Motor neuron (in vitro differentiated cells): ENCODE data around the gene SH3YL1. TPM values are rescaled to one million over a fixed set of nuclear protein-coding genes. Genes with fewer than 3 reads are reported as not detected.

Experiments used
- ATAC-seq, 8 experiments: fragments of 200-7000 bp; cut with Tn5 transposase; replicated peaks in 6 of 8; 2 replicates each; pipeline ENCODE4 v1.8.0; 2021; ENCODE audit warnings: mild to moderate bottlenecking in 8 of 8, moderate library complexity in 8 of 8
- H3K27ac ChIP-seq, 2 donors: fragments of 250-450 bp; sonication (Bioruptor Pico); 2 replicates each; pipeline ENCODE4 v1.9.0; 2021; ENCODE audit warnings: antibody characterized with exemption in 2 of 2, mild to moderate bottlenecking in 2 of 2, moderate library complexity in 1 of 2
- H3K4me1 ChIP-seq, 2 donors: fragments of 250-450 bp; sonication (Bioruptor Pico); replicated peaks in 1 of 2; 2 replicates each; pipeline ENCODE4 v1.6.1; 2021; ENCODE audit warnings: antibody characterized with exemption in 2 of 2, mild to moderate bottlenecking in 2 of 2, moderate library complexity in 1 of 2
- H3K4me3 ChIP-seq, 5 donors: fragments of 250-450 bp; sonication (Bioruptor Pico); 2 replicates each; pipeline ENCODE4 v1.9.0; 2021; ENCODE audit warnings: antibody characterized with exemption in 5 of 5, mild to moderate bottlenecking in 5 of 5, moderate library complexity in 4 of 5
- WGBS, 10 experiments: fragments of 450-650 bp; shearing (Covaris generic); methylation state at CpG; one replicate each; pipeline ENCODE4 v1.0.0; 2022; 5-methylcytosine and 5-hydroxymethylcytosine counted together
- in situ Hi-C, 9 experiments: fragments of 400-800 bp; cut with MboI; loops; one replicate each; pipeline ENCODE4 v1.15.0; 2021; ENCODE audit warnings: low sequenced_read_pairs in 9 of 9, low pct_unique_long_range_greater_than_20kb in 2 of 9; ENCODE audit not compliant: unreplicated experiment in 9 of 9
- total RNA-seq, 8 experiments: library from RNA; unstranded; fragments of 300-600 nt; gene quantifications; 2 replicates each; pipeline versions ENCODE4 v1.2.3 to v1.2.4, GENCODE V29; 2022

Gene SH3YL1
- total RNA-seq, 8 experiments from 2014 or later, result 19.8 to 93.0 (median 41.0) TPM

GRCh38 chr2:193141-193671 lies 70.6 kb downstream of the SH3YL1 start:
- WGBS, 10 experiments, result 3 to 100% (median 80%) methylated on average over 1 to 13 of the region's 17 CpGs; no CpG with 5 or more reads in 2 of the 10 experiments
- ATAC-seq, result peak in 3 of 8 experiments; percentile 98 to 99 (median 98)
- H3K4me1 ChIP-seq, result no peaks in the 10 kb centered on the region
- H3K27ac ChIP-seq, result no peak overlapping the region
- in situ Hi-C loops, result no loop called here
- H3K4me3 ChIP-seq, result no peak overlapping the region

- no peaks in the 10 kb centered on the region for H3K4me1 ChIP-seq
- no peak overlapping the region for H3K4me3 ChIP-seq
- H3K27ac ChIP-seq, result no peak overlapping the region
- ATAC-seq, result no peak
- in situ Hi-C loops, result no loop called here
- 80 to 100% (median 90%) methylated on average over 2 to 4 of the region's 29 CpGs; no CpG with 5 or more reads in 7 of the 10 experiments for WGBS, 10 experiments
Observed at GRCh38 chr2:191311-192190, 72.3 kb downstream of the SH3YL1 start.

GRCh38 chr2:187825-188224 lies 76.0 kb downstream of the SH3YL1 start:
- ATAC-seq, result no peak
- Histone ChIP-seq H3K4me1 (no peaks in the 10 kb centered on the region), H3K27ac (no peak overlapping the region), H3K4me3 (no peak overlapping the region)
- in situ Hi-C loops, result no loop called here
- WGBS, 10 experiments, result 43 to 100% (median 67%) methylated on average over 1 to 2 of the region's 2 CpGs; no CpG with 5 or more reads in 3 of the 10 experiments

GRCh38 chr2:185221-185620 lies 78.6 kb downstream of the SH3YL1 start:
- Histone ChIP-seq H3K4me3 (no peak overlapping the region), H3K27ac (no peak overlapping the region), H3K4me1 (no peaks in the 10 kb centered on the region)
- in situ Hi-C loops, result no loop called here
- ATAC-seq, result peak in 6 of 8 experiments; percentile 18 to 83 (median 47)
- WGBS, 10 experiments, result 0 to 60% (median 13%) methylated on average over 1 of the region's 1 CpG; no CpG with 5 or more reads in 3 of the 10 experiments

- in situ Hi-C loops, result no loop called here
- Histone ChIP-seq H3K27ac (no peak overlapping the region), H3K4me3 (no peak overlapping the region), H3K4me1 (no peaks in the 10 kb centered on the region)
- no peak for ATAC-seq
Observed at GRCh38 chr2:184695-185094, 79.1 kb downstream of the SH3YL1 start.

- Histone ChIP-seq H3K4me1 (no peaks in the 10 kb centered on the region), H3K4me3 (no peak overlapping the region), H3K27ac (no peak overlapping the region)
- no peak for ATAC-seq
- in situ Hi-C loops, result no loop called here
Observed at GRCh38 chr2:182509-183122, 81.2 kb downstream of the SH3YL1 start.

- Histone ChIP-seq H3K4me3 (no peak overlapping the region), H3K27ac (no peak overlapping the region), H3K4me1 (no peaks in the 10 kb centered on the region)
- in situ Hi-C loops, result no loop called here
- 20 to 80% (median 67%) methylated on average over 1 to 3 of the region's 3 CpGs; no CpG with 5 or more reads in 5 of the 10 experiments for WGBS, 10 experiments
- ATAC-seq, result no peak
Observed at GRCh38 chr2:180311-180710, 83.5 kb downstream of the SH3YL1 start.

GRCh38 chr2:179886-180285 lies 83.9 kb downstream of the SH3YL1 start:
- peak in 2 of 8 experiments; percentile 13 to 25 for ATAC-seq
- no peak overlapping the region for H3K4me3 ChIP-seq
- H3K4me1 ChIP-seq, result no peaks in the 10 kb centered on the region
- in situ Hi-C loops, result no loop called here
- no peak overlapping the region for H3K27ac ChIP-seq

- no peak for ATAC-seq
- H3K4me1 ChIP-seq, result no peaks in the 10 kb centered on the region
- WGBS, 10 experiments, result 0 to 100% (median 80%) methylated on average over 1 to 2 of the region's 2 CpGs; no CpG with 5 or more reads in 1 of the 10 experiments
- in situ Hi-C loops, result no loop called here
- no peak overlapping the region for H3K4me3 ChIP-seq
- no peak overlapping the region for H3K27ac ChIP-seq
Observed at GRCh38 chr2:177733-178132, 86.1 kb downstream of the SH3YL1 start.

- ATAC-seq, result no peak
- no peaks in the 10 kb centered on the region for H3K4me1 ChIP-seq
- WGBS, 10 experiments, result 25 to 100% (median 80%) methylated on average over 1 of the region's 1 CpG; no CpG with 5 or more reads in 3 of the 10 experiments
- no peak overlapping the region for H3K27ac ChIP-seq
- in situ Hi-C loops, result no loop called here
- H3K4me3 ChIP-seq, result no peak overlapping the region
Observed at GRCh38 chr2:176917-177316, 86.9 kb downstream of the SH3YL1 start.

- 0 to 100% (median 22%) methylated on average over 1 to 14 of the region's 16 CpGs; no CpG with 5 or more reads in 2 of the 10 experiments for WGBS, 10 experiments
- ATAC-seq, result peak in 4 of 8 experiments; percentile 36 to 83 (median 76)
- Histone ChIP-seq H3K4me1 (no peaks in the 10 kb centered on the region), H3K27ac (no peak overlapping the region), H3K4me3 (no peak overlapping the region)
- in situ Hi-C loops, result no loop called here
Observed at GRCh38 chr2:175880-176820, 87.7 kb downstream of the SH3YL1 start.

- in situ Hi-C loops, result no loop called here
- no peaks in the 10 kb centered on the region for H3K4me1 ChIP-seq
- ATAC-seq, result peak in 3 of 8 experiments; percentile 4 to 9 (median 6)
- 3 to 96% (median 52%) methylated on average over 2 to 6 of the region's 8 CpGs; no CpG with 5 or more reads in 2 of the 10 experiments for WGBS, 10 experiments
- H3K4me3 ChIP-seq, result no peak overlapping the region
- no peak overlapping the region for H3K27ac ChIP-seq
Observed at GRCh38 chr2:175161-175786, 88.6 kb downstream of the SH3YL1 start.
